Skeletal muscle satellite cell (primary cell): ENCODE data around the gene POR.

Experiments
- H3K27me3 ChIP-seq: 2 replicates; pipeline ENCODE4 v1.7.0; 2013; ENCODE audit warnings: low read length; ENCODE audit not compliant: control insufficient read depth, insufficient read depth
- H3K36me3 ChIP-seq: 2 replicates; pipeline ENCODE4 v1.7.0; 2013; ENCODE audit warnings: mild to moderate bottlenecking, control low read depth, low read length; ENCODE audit not compliant: insufficient read depth
- H3K4me1 ChIP-seq: 2 replicates; pipeline ENCODE4 v1.7.0; 2013; ENCODE audit warnings: low read length; ENCODE audit not compliant: control insufficient read depth, insufficient read depth
- H3K4me2 ChIP-seq: 2 replicates; pipeline ENCODE4 v1.7.0; 2013; ENCODE audit warnings: mild to moderate bottlenecking, low read length
- H3K4me3 ChIP-seq: 2 replicates; pipeline ENCODE4 v1.7.0; 2013; ENCODE audit warnings: low read length
- H3K9ac ChIP-seq: 2 replicates; pipeline ENCODE4 v1.7.0; 2013; ENCODE audit warnings: mild to moderate bottlenecking, low read depth, low read length, moderate library complexity
- H3K9me3 ChIP-seq: replicated peaks from 2 replicates; pipeline ENCODE4 v1.7.0; 2013; ENCODE audit warnings: mild to moderate bottlenecking, control low read depth, low read length

The POR gene

GRCh38 chr7:75992083-75992755, 77.3 kb downstream of the POR start:
- Histone ChIP-seq H3K9me3 (no peaks in the 10 kb centered on the region), H3K4me2 (no peak overlapping the region), H3K4me3 (no peak overlapping the region), H3K27me3 (no peaks in the 10 kb centered on the region), H3K4me1 (peaks cover 11% of the 10 kb centered on the region), H3K9ac (no peak overlapping the region), H3K36me3 (peaks cover 19% of the 10 kb centered on the region)

- Histone ChIP-seq H3K36me3 (peaks cover 11% of the 10 kb centered on the region), H3K27me3 (no peaks in the 10 kb centered on the region), H3K4me3 (peak overlapping the region; percentile 97), H3K4me2 (peak overlapping the region; percentile 100), H3K4me1 (peaks cover 11% of the 10 kb centered on the region), H3K9me3 (no peaks in the 10 kb centered on the region), H3K9ac (peak overlapping the region; percentile 86)
Observed at GRCh38 chr7:75993689-75994387, 78.9 kb downstream of the POR start.

GRCh38 chr7:75994388-75995051, 79.6 kb downstream of the POR start, which contains the start of gene TMEM120A:
Gene TMEM120A (minus strand): TSS chr7:75994595. CDS start chr7:75994570, 25 bp downstream.
- Histone ChIP-seq H3K9me3 (no peaks in the 10 kb centered on the region), H3K4me3 (peak within 1 kb of the TSS; percentile 97), H3K36me3 (peaks cover 11% of the 10 kb centered on the region), H3K4me2 (peak within 1 kb of the TSS; percentile 100), H3K4me1 (peaks cover 11% of the 10 kb centered on the region), H3K27me3 (no peaks in the 10 kb centered on the region), H3K9ac (peak within 1 kb of the TSS; percentile 86)

- Histone ChIP-seq H3K27me3 (no peaks in the 10 kb centered on the region), H3K9me3 (no peaks in the 10 kb centered on the region), H3K4me3 (peak overlapping the region; percentile 97), H3K9ac (peak overlapping the region; percentile 63), H3K4me2 (peak overlapping the region; percentile 100), H3K36me3 (peaks cover 11% of the 10 kb centered on the region), H3K4me1 (peaks cover 11% of the 10 kb centered on the region)
Observed at GRCh38 chr7:75995052-75995471, 80.1 kb downstream of the POR start.

- no peaks in the 10 kb centered on the region for H3K9me3 ChIP-seq
- no peak overlapping the region for H3K9ac ChIP-seq
- H3K27me3 ChIP-seq = no peaks in the 10 kb centered on the region
- peaks cover 20% of the 10 kb centered on the region for H3K36me3 ChIP-seq
- H3K4me3 ChIP-seq = no peak overlapping the region
- peaks cover 11% of the 10 kb centered on the region for H3K4me1 ChIP-seq
- no peak overlapping the region for H3K4me2 ChIP-seq
Observed at GRCh38 chr7:75995996-75996395, 81.0 kb downstream of the POR start.

GRCh38 chr7:75996476-75996875, 81.5 kb downstream of the POR start:
- peaks cover 11% of the 10 kb centered on the region for H3K4me1 ChIP-seq
- H3K9me3 ChIP-seq = no peaks in the 10 kb centered on the region
- H3K4me2 ChIP-seq = no peak overlapping the region
- H3K27me3 ChIP-seq = no peaks in the 10 kb centered on the region
- H3K36me3 ChIP-seq = peaks cover 22% of the 10 kb centered on the region
- H3K9ac ChIP-seq = no peak overlapping the region
- no peak overlapping the region for H3K4me3 ChIP-seq

- H3K9ac ChIP-seq = no peak overlapping the region
- H3K4me2 ChIP-seq = no peak overlapping the region
- peaks cover 11% of the 10 kb centered on the region for H3K4me1 ChIP-seq
- H3K9me3 ChIP-seq = no peaks in the 10 kb centered on the region
- no peak overlapping the region for H3K4me3 ChIP-seq
- H3K36me3 ChIP-seq = peaks cover 26% of the 10 kb centered on the region
- H3K27me3 ChIP-seq = no peaks in the 10 kb centered on the region
Observed at GRCh38 chr7:75998038-75998437, 83.1 kb downstream of the POR start.

- Histone ChIP-seq H3K9me3 (no peaks in the 10 kb centered on the region), H3K4me3 (no peak overlapping the region), H3K9ac (no peak overlapping the region), H3K4me2 (no peak overlapping the region), H3K27me3 (no peaks in the 10 kb centered on the region), H3K36me3 (peaks cover 35% of the 10 kb centered on the region), H3K4me1 (no peaks in the 10 kb centered on the region)
Observed at GRCh38 chr7:76000566-76000965, 85.6 kb downstream of the POR start.

GRCh38 chr7:76002139-76002538, 87.2 kb downstream of the POR start:
- peaks cover 24% of the 10 kb centered on the region for H3K36me3 ChIP-seq
- H3K4me1 ChIP-seq = no peaks in the 10 kb centered on the region

GRCh38 chr7:76002822-76003221, 87.9 kb downstream of the POR start:
- Histone ChIP-seq H3K4me2 (no peak overlapping the region), H3K36me3 (peaks cover 24% of the 10 kb centered on the region), H3K9me3 (no peaks in the 10 kb centered on the region), H3K27me3 (no peaks in the 10 kb centered on the region), H3K4me1 (no peaks in the 10 kb centered on the region), H3K9ac (no peak overlapping the region), H3K4me3 (no peak overlapping the region)

More at GRCh38 chr7:76002139-76002538, 87.2 kb downstream of the POR start:
- Histone ChIP-seq H3K9ac (no peak overlapping the region), H3K9me3 (no peaks in the 10 kb centered on the region), H3K4me3 (no peak overlapping the region), H3K4me2 (no peak overlapping the region), H3K27me3 (no peaks in the 10 kb centered on the region)

- Histone ChIP-seq H3K27me3 (no peaks in the 10 kb centered on the region), H3K4me2 (no peak overlapping the region), H3K4me3 (no peak overlapping the region), H3K9me3 (no peaks in the 10 kb centered on the region), H3K4me1 (no peaks in the 10 kb centered on the region), H3K9ac (no peak overlapping the region), H3K36me3 (peaks cover 24% of the 10 kb centered on the region)
Observed at GRCh38 chr7:76003351-76003750, 88.4 kb downstream of the POR start.
